Retinal pigment epithelial cell (primary cell): Measurements from ENCODE around the gene TMPRSS13.

Source experiments
- DNase-seq: peaks from one replicate; pipeline ENCODE4 v3.0.0-alpha.2; 2010; ENCODE audit warnings: low read depth
- H3K4me3 ChIP-seq: 2 replicates; pipeline ENCODE4 v1.5.1; 2011; ENCODE audit warnings: mild to moderate bottlenecking, low read length, control low read depth, moderate library complexity
- TF ChIP-seq, protein P1 (sequence below): conservative IDR thresholded peaks from 2 replicates; pipeline ENCODE4 v1.5.1; 2011; ENCODE audit warnings: low read depth, low read length, control low read depth, inconsistent platforms

The TMPRSS13 gene

GRCh38 chr11:117871784-117872183 lies 57.4 kb downstream of the TMPRSS13 start:
- H3K4me3 ChIP-seq = no peak overlapping the region
- no peak for DNase-seq
- TF ChIP-seq, protein P1, sequence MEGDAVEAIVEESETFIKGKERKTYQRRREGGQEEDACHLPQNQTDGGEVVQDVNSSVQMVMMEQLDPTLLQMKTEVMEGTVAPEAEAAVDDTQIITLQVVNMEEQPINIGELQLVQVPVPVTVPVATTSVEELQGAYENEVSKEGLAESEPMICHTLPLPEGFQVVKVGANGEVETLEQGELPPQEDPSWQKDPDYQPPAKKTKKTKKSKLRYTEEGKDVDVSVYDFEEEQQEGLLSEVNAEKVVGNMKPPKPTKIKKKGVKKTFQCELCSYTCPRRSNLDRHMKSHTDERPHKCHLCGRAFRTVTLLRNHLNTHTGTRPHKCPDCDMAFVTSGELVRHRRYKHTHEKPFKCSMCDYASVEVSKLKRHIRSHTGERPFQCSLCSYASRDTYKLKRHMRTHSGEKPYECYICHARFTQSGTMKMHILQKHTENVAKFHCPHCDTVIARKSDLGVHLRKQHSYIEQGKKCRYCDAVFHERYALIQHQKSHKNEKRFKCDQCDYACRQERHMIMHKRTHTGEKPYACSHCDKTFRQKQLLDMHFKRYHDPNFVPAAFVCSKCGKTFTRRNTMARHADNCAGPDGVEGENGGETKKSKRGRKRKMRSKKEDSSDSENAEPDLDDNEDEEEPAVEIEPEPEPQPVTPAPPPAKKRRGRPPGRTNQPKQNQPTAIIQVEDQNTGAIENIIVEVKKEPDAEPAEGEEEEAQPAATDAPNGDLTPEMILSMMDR = no peak

- no peak for DNase-seq
- no peak overlapping the region for H3K4me3 ChIP-seq
- TF ChIP-seq, protein P1 = no peak
These were observed 58.0 kb downstream of the TMPRSS13 start for GRCh38 chr11:117871160-117871559.

GRCh38 chr11:117870103-117870952 lies 58.9 kb downstream of the TMPRSS13 start:
- no peak overlapping the region for H3K4me3 ChIP-seq
- TF ChIP-seq, protein P1 = no peak

DNA sequence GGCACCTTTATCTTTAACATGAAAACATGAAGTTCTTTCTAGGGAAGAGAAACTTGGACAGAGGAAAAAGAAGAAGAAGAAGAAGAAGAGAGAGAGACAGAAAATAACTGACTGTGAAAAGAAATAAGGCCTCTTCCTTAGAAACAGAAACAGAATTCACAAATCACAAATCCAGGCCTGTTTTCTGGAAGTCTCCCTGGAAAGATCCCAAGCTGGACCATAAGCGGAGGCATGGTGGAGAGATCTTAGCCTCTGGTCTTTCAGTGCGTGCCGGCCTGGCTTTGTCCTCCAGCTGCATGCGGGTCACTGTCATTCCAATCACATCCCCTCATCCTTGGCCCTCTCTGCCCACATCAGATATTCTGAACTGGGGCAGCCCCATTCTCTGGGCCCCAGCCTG lies 59.6 kb downstream of the TMPRSS13 start:
- DNase-seq = no peak
- no peak overlapping the region for H3K4me3 ChIP-seq
- TF ChIP-seq, protein P1 = no peak

More at GRCh38 chr11:117870103-117870952, 58.9 kb downstream of the TMPRSS13 start:
- no peak for DNase-seq

GRCh38 chr11:117868815-117869561 lies 60.2 kb downstream of the TMPRSS13 start:
- TF ChIP-seq, protein P1 = no peak
- no peak for DNase-seq
- no peak overlapping the region for H3K4me3 ChIP-seq

DNA sequence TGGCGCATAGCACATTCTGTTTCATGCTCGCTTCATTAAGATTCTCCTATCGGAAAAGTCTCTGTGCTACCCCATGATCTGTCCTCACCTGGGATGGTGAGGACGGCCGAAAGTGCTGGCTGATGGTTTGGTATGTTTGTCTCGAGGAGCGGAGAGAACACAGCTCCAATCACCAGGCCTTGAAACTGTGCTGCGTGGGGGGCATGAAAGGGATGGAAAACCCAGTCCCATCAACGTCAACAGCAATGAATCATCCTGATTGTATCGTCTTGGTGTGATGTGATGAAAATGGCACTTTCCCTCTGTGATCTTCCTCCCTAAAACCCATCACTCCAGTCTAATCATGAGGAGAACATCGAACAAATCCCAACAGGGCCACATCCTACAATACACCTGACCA lies 61.1 kb downstream of the TMPRSS13 start:
- TF ChIP-seq, protein P1 = no peak
- DNase-seq = no peak
- no peak overlapping the region for H3K4me3 ChIP-seq
